Measurements from ENCODE around the gene TMEM255B.
A peak's percentile ranks its signal among the peaks of the same experiment; 100 is the strongest.

Gene TMEM255B

DNA sequence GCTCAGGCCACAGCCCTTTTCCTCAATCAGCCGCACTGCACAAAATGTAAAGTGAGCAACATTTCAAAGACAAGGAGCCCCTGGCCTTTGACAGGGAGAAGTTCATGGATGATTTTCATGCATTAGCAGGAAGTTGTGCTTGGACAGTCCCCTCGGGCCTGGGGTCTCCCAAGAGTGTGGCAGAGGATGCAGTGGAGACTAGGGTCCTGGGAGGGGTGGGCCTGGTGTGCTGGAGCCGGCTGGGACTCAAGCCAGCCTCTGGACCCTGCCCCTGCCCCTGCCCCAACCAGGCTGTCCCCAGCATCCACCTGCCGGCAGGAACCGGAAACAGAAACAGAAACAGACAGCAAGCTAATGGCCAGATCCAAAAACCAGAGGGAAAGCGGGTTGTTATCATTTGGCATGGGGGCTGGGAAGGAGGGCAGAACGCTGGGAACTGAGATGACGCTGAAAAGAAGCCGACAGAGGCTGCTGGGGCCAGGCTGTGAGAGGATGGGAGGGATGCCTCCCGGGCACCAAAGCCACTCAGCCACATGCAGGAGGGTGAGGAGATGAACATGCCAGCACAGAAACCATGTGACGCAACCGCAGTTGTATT lies 102.5 kb downstream of the TMEM255B start:
- TF ChIP-seq, protein P1, sequence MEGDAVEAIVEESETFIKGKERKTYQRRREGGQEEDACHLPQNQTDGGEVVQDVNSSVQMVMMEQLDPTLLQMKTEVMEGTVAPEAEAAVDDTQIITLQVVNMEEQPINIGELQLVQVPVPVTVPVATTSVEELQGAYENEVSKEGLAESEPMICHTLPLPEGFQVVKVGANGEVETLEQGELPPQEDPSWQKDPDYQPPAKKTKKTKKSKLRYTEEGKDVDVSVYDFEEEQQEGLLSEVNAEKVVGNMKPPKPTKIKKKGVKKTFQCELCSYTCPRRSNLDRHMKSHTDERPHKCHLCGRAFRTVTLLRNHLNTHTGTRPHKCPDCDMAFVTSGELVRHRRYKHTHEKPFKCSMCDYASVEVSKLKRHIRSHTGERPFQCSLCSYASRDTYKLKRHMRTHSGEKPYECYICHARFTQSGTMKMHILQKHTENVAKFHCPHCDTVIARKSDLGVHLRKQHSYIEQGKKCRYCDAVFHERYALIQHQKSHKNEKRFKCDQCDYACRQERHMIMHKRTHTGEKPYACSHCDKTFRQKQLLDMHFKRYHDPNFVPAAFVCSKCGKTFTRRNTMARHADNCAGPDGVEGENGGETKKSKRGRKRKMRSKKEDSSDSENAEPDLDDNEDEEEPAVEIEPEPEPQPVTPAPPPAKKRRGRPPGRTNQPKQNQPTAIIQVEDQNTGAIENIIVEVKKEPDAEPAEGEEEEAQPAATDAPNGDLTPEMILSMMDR (conservative IDR thresholded peaks at IDR 0.05; ENCODE audit: low read length), result no peak
- no peak for DNase-seq (ENCODE audit: low read depth)
- peak overlapping the region; percentile 90 for H3K4me3 ChIP-seq (ENCODE audit: low read length)

DNA sequence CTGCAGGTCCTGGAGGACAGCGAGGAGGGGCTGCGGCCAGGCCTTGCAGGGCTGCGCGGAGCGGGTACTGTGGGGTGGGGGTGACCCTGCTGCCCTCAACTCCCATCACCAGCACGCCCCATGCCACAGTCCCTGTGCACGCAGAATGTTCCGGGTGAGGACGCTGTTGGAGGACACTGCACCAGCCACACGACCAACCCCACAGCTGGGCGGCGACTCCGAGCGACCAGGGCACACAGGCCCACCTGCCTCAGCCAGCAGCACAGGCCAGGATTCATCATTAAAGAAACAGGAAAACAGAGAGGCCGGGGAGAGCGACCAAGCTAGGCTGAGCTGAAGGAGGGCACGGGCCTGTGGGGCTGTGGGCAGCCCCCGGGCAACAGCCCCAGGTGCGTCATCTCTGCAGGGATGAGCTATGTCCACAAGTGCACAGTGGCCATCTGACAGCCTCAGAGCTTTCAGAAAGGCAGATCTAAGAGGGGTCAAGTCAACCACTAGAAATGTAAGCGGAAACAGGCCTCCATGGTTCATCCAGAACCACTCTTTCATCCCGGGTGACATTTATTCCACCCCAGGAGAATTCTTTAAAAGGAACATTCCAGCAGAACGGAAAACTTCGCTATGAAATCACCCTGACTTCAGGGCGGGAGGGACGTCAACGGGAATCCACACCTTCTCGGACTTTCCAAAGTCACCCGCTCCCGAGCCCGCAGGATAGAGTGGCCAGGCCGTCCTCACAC lies 103.3 kb downstream of the TMEM255B start:
- peak overlapping the region; percentile 90 for H3K4me3 ChIP-seq (ENCODE audit: low read length)
- DNase-seq (ENCODE audit: low read depth), result peak; percentile 46
- TF ChIP-seq, protein P1 (conservative IDR thresholded peaks at IDR 0.05; ENCODE audit: low read length), result no peak

DNA sequence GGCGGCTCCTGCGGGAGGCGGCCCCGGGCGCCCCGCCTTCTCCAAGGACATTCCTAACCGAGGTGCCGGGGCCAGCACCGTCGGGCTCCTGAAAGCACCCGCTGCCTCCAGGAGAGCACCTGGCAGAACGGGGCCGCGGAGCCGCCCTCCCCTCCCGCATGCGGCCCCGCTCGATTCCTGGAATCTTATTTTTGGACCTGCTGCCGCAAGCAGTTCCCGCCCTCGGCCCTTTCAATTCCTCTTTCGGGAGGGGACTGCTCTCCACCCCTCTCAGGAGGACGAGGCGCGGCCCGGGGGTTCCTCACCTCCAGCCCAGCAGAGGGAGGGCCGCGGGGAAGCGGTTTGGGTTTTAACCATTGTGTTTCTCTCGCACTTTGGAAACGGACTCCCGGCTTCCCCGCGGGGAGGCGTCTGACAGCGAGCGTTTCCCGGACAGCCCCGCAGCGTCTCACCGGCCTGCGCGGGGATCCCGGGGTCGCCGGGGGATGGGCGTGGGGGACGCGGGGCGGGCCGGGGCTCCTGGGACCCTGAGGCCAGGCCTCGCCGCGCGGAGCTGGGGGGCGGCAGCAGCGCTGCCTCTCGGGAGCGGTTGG lies 104.0 kb downstream of the TMEM255B start:
- TF ChIP-seq, protein P1 (conservative IDR thresholded peaks at IDR 0.05; ENCODE audit: low read length), result peak; percentile 18; the same call in 1 of the 2 replicates
- H3K4me3 ChIP-seq (ENCODE audit: low read length), result peak overlapping the region; percentile 90
- no peak for DNase-seq (ENCODE audit: low read depth)

DNA sequence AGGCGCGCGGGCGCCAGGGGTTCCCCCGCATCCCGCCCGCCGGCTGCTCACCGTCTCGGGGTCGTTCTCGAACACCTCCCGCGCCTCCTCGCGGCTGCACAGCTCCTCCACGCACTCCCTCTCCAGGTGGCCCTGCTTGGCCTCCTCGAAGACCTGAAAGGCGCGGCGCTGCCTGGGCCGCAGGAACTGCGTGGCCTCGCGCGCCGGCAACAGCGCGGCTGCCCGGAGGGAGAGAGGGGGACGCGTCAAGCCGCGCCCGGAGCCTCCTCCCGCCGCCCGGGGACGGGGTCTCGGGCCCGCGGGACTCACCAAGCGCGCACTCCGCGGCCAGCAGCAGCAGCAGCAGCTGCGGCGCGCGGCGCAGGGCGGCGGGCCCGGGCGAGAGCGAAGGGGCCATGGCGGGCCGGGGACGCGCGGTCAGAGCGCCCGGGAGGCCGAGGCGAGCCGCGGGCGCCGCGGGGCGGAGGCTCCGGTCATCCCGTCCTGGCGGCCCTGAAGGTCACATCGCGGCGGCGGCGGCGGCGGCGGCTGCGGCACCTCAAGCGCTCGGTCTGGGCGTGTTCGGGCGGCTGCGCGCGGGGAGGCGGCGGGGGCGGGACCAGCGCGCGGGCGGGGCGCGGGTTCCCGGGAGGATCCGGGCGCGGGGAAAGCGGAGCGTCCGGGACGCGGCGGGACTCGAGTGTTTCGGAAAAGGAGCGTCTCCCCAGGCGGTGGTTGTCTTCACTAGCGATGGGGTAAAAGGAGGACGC lies 104.7 kb downstream of the TMEM255B start, which contains the start of gene GAS6:
Gene GAS6, minus strand, starts transcription at position 553 of the 749 bp plus-strand sequence. Its CDS starts 156 bp downstream, at position 397.
- TF ChIP-seq, protein P1 (conservative IDR thresholded peaks at IDR 0.05; ENCODE audit: low read length), result no peak
- H3K4me3 ChIP-seq (ENCODE audit: low read length), result peak within 1 kb of the TSS; percentile 90
- DNase-seq (ENCODE audit: low read depth), result peak; percentile 70

DNA sequence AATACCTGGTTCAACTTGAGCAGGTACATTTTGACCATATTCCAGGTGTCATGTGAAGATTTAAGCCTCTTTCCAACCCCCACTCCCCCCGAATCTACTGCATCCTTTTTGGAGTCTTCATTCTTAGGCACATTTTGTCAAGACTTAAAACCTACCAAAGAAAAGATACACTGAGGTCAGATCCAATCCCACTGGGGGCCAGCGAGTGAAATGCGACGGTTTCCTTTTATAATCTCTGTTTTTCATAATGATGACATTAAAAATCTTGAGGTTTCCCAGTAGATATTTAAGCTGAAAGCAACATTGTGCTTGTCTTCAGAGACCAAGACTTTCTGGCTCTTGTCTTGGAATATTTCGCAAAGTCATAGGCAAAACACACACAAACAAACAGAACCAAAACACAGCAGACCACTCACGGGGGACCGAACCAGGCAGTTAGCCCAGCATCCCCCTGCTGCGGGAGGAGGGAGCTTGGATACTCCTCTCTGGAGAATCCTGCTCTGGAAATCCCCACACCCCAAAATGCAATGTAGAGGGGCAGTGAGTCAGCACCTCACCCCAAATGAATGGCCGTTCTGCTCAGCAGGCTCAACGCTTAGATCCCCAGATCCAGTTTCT lies 105.4 kb downstream of the TMEM255B start:
- TF ChIP-seq, protein P1 (conservative IDR thresholded peaks at IDR 0.05; ENCODE audit: low read length), result no peak
- peak; percentile 54 for DNase-seq (ENCODE audit: low read depth)
- peak overlapping the region; percentile 90 for H3K4me3 ChIP-seq (ENCODE audit: low read length)

DNA sequence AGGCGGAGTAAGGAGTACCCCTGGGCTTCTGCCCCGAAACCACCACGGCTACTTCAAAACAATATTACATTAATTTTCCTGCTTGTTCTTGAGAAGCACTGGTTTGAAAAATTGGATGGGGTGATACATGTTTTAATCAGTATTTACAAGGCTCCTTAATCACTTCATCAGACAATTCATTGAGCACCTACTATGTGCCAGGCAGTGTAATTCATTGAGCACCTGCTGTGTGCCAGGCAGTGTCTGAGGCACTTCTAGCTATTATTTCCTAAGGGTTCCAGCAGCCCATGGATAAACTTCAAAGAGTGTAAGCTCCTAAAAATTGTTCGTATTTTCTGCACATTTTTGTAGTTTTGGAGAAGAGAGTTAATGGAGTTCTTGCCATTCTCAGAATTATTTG lies 106.4 kb downstream of the TMEM255B start:
- TF ChIP-seq, protein P1 (conservative IDR thresholded peaks at IDR 0.05; ENCODE audit: low read length), result no peak
- H3K4me3 ChIP-seq (ENCODE audit: low read length), result no peak overlapping the region
- no peak for DNase-seq (ENCODE audit: low read depth)
